NCI-H2107 treated with DMSO at 0.1 percent for 48 hours (cell line): ENCODE data around the gene TLCD5.

ENCODE experiments used
- DNase-seq: peaks from one replicate; lab custom pipeline; 2025; ENCODE audit not compliant: unreplicated experiment; lab: John Stamatoyannopoulos, UW

TLCD5 gene

GRCh38 chr11:120336641-120337354 is 11.7 kb downstream of the TLCD5 start:
- DNase-seq: no peak

GRCh38 chr11:120337355-120338106 is 12.4 kb downstream of the TLCD5 start:
- peak; percentile 50 for DNase-seq

GRCh38 chr11:120338107-120338933 is 13.2 kb downstream of the TLCD5 start:
- DNase-seq: no peak

GRCh38 chr11:120339394-120339890 is 14.3 kb downstream of the TLCD5 start:
- DNase-seq: peak; percentile 25

- DNase-seq: no peak
Observed at GRCh38 chr11:120340529-120340928, 15.4 kb downstream of the TLCD5 start.

GRCh38 chr11:120342226-120342625 is 17.1 kb downstream of the TLCD5 start:
- DNase-seq: no peak

GRCh38 chr11:120342678-120343077 is 17.6 kb downstream of the TLCD5 start:
- DNase-seq: no peak

- no peak for DNase-seq
Observed at GRCh38 chr11:120343429-120343828, 18.3 kb downstream of the TLCD5 start.

- DNase-seq: no peak
Observed at GRCh38 chr11:120344302-120345004, 19.4 kb downstream of the TLCD5 start.

GRCh38 chr11:120346233-120346632 is 21.1 kb downstream of the TLCD5 start:
- no peak for DNase-seq

GRCh38 chr11:120350637-120351036 is 25.5 kb downstream of the TLCD5 start:
- DNase-seq: no peak

GRCh38 chr11:120352405-120352804 is 27.3 kb downstream of the TLCD5 start:
- DNase-seq: no peak

GRCh38 chr11:120354068-120354467 is 29.0 kb downstream of the TLCD5 start:
- DNase-seq: no peak

- no peak for DNase-seq
Observed at GRCh38 chr11:120354779-120355178, 29.7 kb downstream of the TLCD5 start.

- no peak for DNase-seq
Observed at GRCh38 chr11:120357620-120358019, 32.5 kb downstream of the TLCD5 start.

- DNase-seq: no peak
Observed at GRCh38 chr11:120358729-120359128, 33.6 kb downstream of the TLCD5 start.

- DNase-seq: no peak
Observed at GRCh38 chr11:120363436-120363835, 38.3 kb downstream of the TLCD5 start.

GRCh38 chr11:120365512-120365911 is 40.4 kb downstream of the TLCD5 start:
- no peak for DNase-seq

- no peak for DNase-seq
Observed at GRCh38 chr11:120372296-120372695, 47.2 kb downstream of the TLCD5 start.

- no peak for DNase-seq
Observed at GRCh38 chr11:120375076-120375475, 50.0 kb downstream of the TLCD5 start.
